CD14-positive monocyte (primary cell): Measurements from ENCODE around the gene LRSAM1. TPM values are rescaled to one million over a fixed set of nuclear protein-coding genes. Genes with fewer than 3 reads are reported as not detected.

ENCODE experiments used
- DNase-seq, 3 donors: peaks; one replicate each; pipeline ENCODE4 v3.0.0-alpha.2; 2011 to 2022
- H2AFZ ChIP-seq: 2 replicates; pipeline ENCODE4 v1.6.0; 2012; ENCODE audit warnings: mild to moderate bottlenecking, low read depth, low read length, inconsistent platforms; ENCODE audit not compliant: insufficient read depth, poor library complexity, severe bottlenecking
- H3K27ac ChIP-seq, 2 donors: 1 replicate in 1 of 2; 2 replicates in 1 of 2; pipeline ENCODE4 v1.5.1; 2012 to 2013; ENCODE audit warnings: low read length in 2 of 2, control low read depth in 1 of 2, inconsistent platforms in 1 of 2, low read depth in 1 of 2, mild to moderate bottlenecking in 1 of 2
- H3K27me3 ChIP-seq, 2 donors: one replicate each; pipeline versions ENCODE4 v1.6.0 to v1.6.1; 2011 to 2013; ENCODE audit warnings: low read length in 2 of 2; ENCODE audit not compliant: control insufficient read depth in 2 of 2, insufficient read depth in 2 of 2
- H3K36me3 ChIP-seq, 2 donors: replicated peaks in 1 of 2; 1 replicate in 1 of 2; 2 replicates in 1 of 2; pipeline versions ENCODE4 v1.5.1 to v1.6.1; 2012 to 2013; ENCODE audit warnings: low read length in 2 of 2, control low read depth in 1 of 2, inconsistent platforms in 1 of 2, mild to moderate bottlenecking in 1 of 2; ENCODE audit not compliant: insufficient read depth in 2 of 2, control insufficient read depth in 1 of 2
- H3K4me1 ChIP-seq, 2 donors: 1 replicate in 1 of 2; 2 replicates in 1 of 2; pipeline versions ENCODE4 v1.5.1 to v1.6.1; 2012 to 2013; ENCODE audit warnings: low read length in 2 of 2, control low read depth in 1 of 2, inconsistent platforms in 1 of 2, mild to moderate bottlenecking in 1 of 2, moderate library complexity in 1 of 2; ENCODE audit not compliant: insufficient read depth in 2 of 2, control insufficient read depth in 1 of 2
- H3K4me2 ChIP-seq: replicated peaks from 2 replicates; pipeline ENCODE3; 2012; ENCODE audit warnings: low read length, moderate library complexity, mild to moderate bottlenecking; ENCODE audit not compliant: poor library complexity, severe bottlenecking; ENCODE audit errors: extremely low read depth
- H3K4me3 ChIP-seq, 3 experiments: fragments of 200-600 bp in 1 of 3; sonication (generic) in 1 of 3; replicated peaks in 1 of 3; 1 replicate in 2 of 3; 2 replicates in 1 of 3; pipeline ENCODE4 v1.5.1; 2011 to 2013; ENCODE audit warnings: low read length in 3 of 3, mild to moderate bottlenecking in 3 of 3, control low read depth in 2 of 3, low read depth in 2 of 3, inconsistent platforms in 1 of 3, moderate library complexity in 1 of 3
- H3K79me2 ChIP-seq: 2 replicates; pipeline ENCODE4 v1.6.0; 2012; ENCODE audit warnings: mild to moderate bottlenecking, control low read depth, inconsistent platforms, low read length, moderate library complexity; ENCODE audit not compliant: insufficient read depth
- H3K9ac ChIP-seq: 2 replicates; pipeline ENCODE4 v1.6.0; 2017; ENCODE audit warnings: low read length, mild to moderate bottlenecking; ENCODE audit not compliant: insufficient read depth, poor library complexity, severe bottlenecking
- H3K9me3 ChIP-seq, 2 donors: replicated peaks in 1 of 2; 1 replicate in 1 of 2; 2 replicates in 1 of 2; pipeline versions ENCODE4 v1.5.1 to v1.6.1; 2012 to 2013; ENCODE audit warnings: low read length in 2 of 2, control low read depth in 1 of 2; ENCODE audit not compliant: control insufficient read depth in 1 of 2, insufficient read depth in 1 of 2
- H4K20me1 ChIP-seq: 2 replicates; pipeline ENCODE4 v1.6.0; 2012; ENCODE audit warnings: mild to moderate bottlenecking, low read length, control low read depth, moderate library complexity; ENCODE audit not compliant: insufficient read depth
- H3K27ac Mint-ChIP-seq, 7 donors: one replicate each; pipeline ENCODE4 v1.8.0; 2020; ENCODE audit warnings: mild to moderate bottlenecking in 7 of 7, mixed read lengths in 7 of 7, moderate library complexity in 6 of 7, inconsistent platforms in 2 of 7
- H3K27me3 Mint-ChIP-seq, 3 donors: one replicate each; pipeline ENCODE4 v1.8.0; 2021 to 2022; ENCODE audit warnings: low read depth in 3 of 3, mild to moderate bottlenecking in 3 of 3, mixed read lengths in 3 of 3, moderate library complexity in 3 of 3, inconsistent platforms in 1 of 3
- H3K36me3 Mint-ChIP-seq, 2 donors: one replicate each; pipeline ENCODE4 v1.8.0; 2020; ENCODE audit warnings: mixed read lengths in 2 of 2, inconsistent platforms in 1 of 2, mild to moderate bottlenecking in 1 of 2
- H3K4me1 Mint-ChIP-seq: one replicate; pipeline ENCODE4 v1.8.0; 2020; ENCODE audit warnings: mild to moderate bottlenecking, mixed read lengths
- H3K4me3 Mint-ChIP-seq, 2 donors: one replicate each; pipeline ENCODE4 v1.8.0; 2020; ENCODE audit warnings: mild to moderate bottlenecking in 2 of 2, mixed read lengths in 2 of 2, moderate library complexity in 1 of 2
- H3K9me3 Mint-ChIP-seq, 7 donors: one replicate each; pipeline ENCODE4 v1.8.0; 2020 to 2022; ENCODE audit warnings: mixed read lengths in 7 of 7, mild to moderate bottlenecking in 6 of 7, moderate library complexity in 6 of 7, inconsistent platforms in 2 of 7
- WGBS: methylation state at CpG from one replicate; pipeline ENCODE4 v1.1.5; 2013; ENCODE audit warnings: missing lambda C conversion rate; ENCODE audit not compliant: insufficient coverage; 5-methylcytosine and 5-hydroxymethylcytosine counted together
- intact Hi-C, 2 donors: fragments of 100-400 bp; cut with micrococcal nuclease; formaldehyde crosslinking; loops; one replicate each; pipeline versions ENCODE4 v1.15.0 to v1.15.1; 2023
- polyA minus RNA-seq: library from RNA; depleted of rRNA, polyadenylated mRNA; stranded (reverse); fragments of >200 nt; gene quantifications from 2 replicates; pipeline ENCODE4 v1.2.3, GENCODE V29; 2012
- polyA plus RNA-seq, 3 donors: library from polyadenylated mRNA; depleted of rRNA in 1 of 3; unstranded in 2 of 3; stranded (reverse) in 1 of 3; fragments of 300-500 nt in 2 of 3; fragments of >200 nt in 1 of 3; fragmentation: Illumina TruSeq in 2 of 3; gene quantifications; 1 replicate in 2 of 3; 2 replicates in 1 of 3; pipeline ENCODE4 v1.2.3, GENCODE V29; 2012 to 2021
- total RNA-seq, 12 experiments: library from RNA in 1 of 12; stranded (reverse) in 1 of 12; fragments of 120-200 nt in 1 of 12; gene quantifications; one replicate each; pipeline ENCODE4 v1.2.4 and lab custom pipeline; 2013 to 2026; ENCODE audit warnings: mixed read lengths in 6 of 12, inconsistent platforms in 1 of 12
- TF ChIP-seq, protein P1 (sequence below): fragments of 200-600 bp; IDR thresholded peaks from one replicate; pipeline ENCODE4 v1.8.0; 2022; ENCODE audit warnings: antibody characterized with exemption, mild to moderate bottlenecking

The LRSAM1 gene
- total RNA-seq (2013): 8.1 TPM
- polyA plus RNA-seq (10 to 100 TPM in 1 of 3 donors, 1 to 10 TPM in 2; 6.0 to 19.8 (median 8.2) TPM), polyA minus RNA-seq (8.5 and 10.0 TPM in 2 replicates), total RNA-seq (lab: John Stamatoyannopoulos, UW) (5.4 to 25.7 (median 15.0) reads per million in 11 experiments)

- TF ChIP-seq, protein P1, sequence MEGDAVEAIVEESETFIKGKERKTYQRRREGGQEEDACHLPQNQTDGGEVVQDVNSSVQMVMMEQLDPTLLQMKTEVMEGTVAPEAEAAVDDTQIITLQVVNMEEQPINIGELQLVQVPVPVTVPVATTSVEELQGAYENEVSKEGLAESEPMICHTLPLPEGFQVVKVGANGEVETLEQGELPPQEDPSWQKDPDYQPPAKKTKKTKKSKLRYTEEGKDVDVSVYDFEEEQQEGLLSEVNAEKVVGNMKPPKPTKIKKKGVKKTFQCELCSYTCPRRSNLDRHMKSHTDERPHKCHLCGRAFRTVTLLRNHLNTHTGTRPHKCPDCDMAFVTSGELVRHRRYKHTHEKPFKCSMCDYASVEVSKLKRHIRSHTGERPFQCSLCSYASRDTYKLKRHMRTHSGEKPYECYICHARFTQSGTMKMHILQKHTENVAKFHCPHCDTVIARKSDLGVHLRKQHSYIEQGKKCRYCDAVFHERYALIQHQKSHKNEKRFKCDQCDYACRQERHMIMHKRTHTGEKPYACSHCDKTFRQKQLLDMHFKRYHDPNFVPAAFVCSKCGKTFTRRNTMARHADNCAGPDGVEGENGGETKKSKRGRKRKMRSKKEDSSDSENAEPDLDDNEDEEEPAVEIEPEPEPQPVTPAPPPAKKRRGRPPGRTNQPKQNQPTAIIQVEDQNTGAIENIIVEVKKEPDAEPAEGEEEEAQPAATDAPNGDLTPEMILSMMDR: no peak
- Histone ChIP-seq H3K27ac (peak within 1 kb of the TSS; percentile 78 to 91), H3K27me3 (no peaks in the 10 kb centered on the region), H3K9me3 (no peaks in the 10 kb centered on the region), H3K36me3 (peaks cover 36 to 41% of the 10 kb centered on the region in 2 donors), H4K20me1 (peaks cover 50% of the 10 kb centered on the region), H3K79me2 (peaks cover 56% of the 10 kb centered on the region), H2AFZ (peak within 1 kb of the TSS; percentile 97), H3K4me2 (peak within 1 kb of the TSS; percentile 98), H3K4me3 (peak within 1 kb of the TSS; percentile 69 to 97 (median 76)), H3K9ac (peak within 1 kb of the TSS; percentile 84), H3K4me1 (peaks cover 50 to 56% of the 10 kb centered on the region in 2 donors)
- WGBS: under 1% methylated on average over 69 of the region's 71 CpGs
- no peaks in the 10 kb centered on the region for H3K9me3 Mint-ChIP-seq
- H3K36me3 Mint-ChIP-seq: peaks cover 36 to 55% of the 10 kb centered on the region in 2 donors
- H3K27me3 Mint-ChIP-seq: peaks cover 0 to 1% (median 0%) of the 10 kb centered on the region in 3 donors
- H3K4me3 Mint-ChIP-seq: peak within 1 kb of the TSS; percentile 93 to 97
- intact Hi-C loops: loop anchor here (2.0 to 10.0 kb wide), 3 partner anchors 26 to 226 kb away; partner anchors contain the start of genes SLC2A8 (in 1 of the 2) and ZNF79 (in 1 of the 2)
- H3K4me1 Mint-ChIP-seq: peaks cover 51% of the 10 kb centered on the region
- DNase-seq: peak; percentile 95 to 96 (median 95)
- H3K27ac Mint-ChIP-seq: peak within 1 kb of the TSS; percentile 92 to 96 (median 96)
Measured at GRCh38 chr9:127450830-127451607, at the start of gene LRSAM1, which contains the start of gene RPL12. Gene LRSAM1, plus strand, starts transcription at chr9:127451510. Its CDS starts 3,018 bp downstream, at chr9:127454528. Gene RPL12, minus strand, starts transcription at chr9:127451406. Its CDS starts 89 bp downstream, at chr9:127451317.

GRCh38 chr9:127402401-127403090, 48.8 kb upstream of the LRSAM1 start:
- H3K4me1 ChIP-seq: peaks cover 11 to 12% of the 10 kb centered on the region in 2 donors
- no peak overlapping the region for H3K4me3 ChIP-seq
- peaks cover 0 to 3% (median 0%) of the 10 kb centered on the region in 7 donors for H3K9me3 Mint-ChIP-seq
- peaks cover 0 to 4% of the 10 kb centered on the region in 2 donors for H3K36me3 ChIP-seq
- no peak overlapping the region for H2AFZ ChIP-seq
- H3K27me3 Mint-ChIP-seq: peaks cover 8 to 17% (median 9%) of the 10 kb centered on the region in 3 donors
- peaks cover 5% of the 10 kb centered on the region for H4K20me1 ChIP-seq
- no peak overlapping the region for H3K9ac ChIP-seq
- peaks cover 7% of the 10 kb centered on the region for H3K4me1 Mint-ChIP-seq
- no peaks in the 10 kb centered on the region for H3K9me3 ChIP-seq
- TF ChIP-seq, protein P1: no peak
- H3K27me3 ChIP-seq: peaks cover 0 to 7% of the 10 kb centered on the region in 2 donors
- WGBS: 67% methylated on average over 9 of the region's 18 CpGs
- intact Hi-C loops: no loop called here
- peaks cover 7 to 9% of the 10 kb centered on the region in 2 donors for H3K36me3 Mint-ChIP-seq
- no peak overlapping the region for H3K27ac ChIP-seq
- no peak for DNase-seq
- no peak overlapping the region for H3K4me3 Mint-ChIP-seq
- H3K79me2 ChIP-seq: no peaks in the 10 kb centered on the region
- no peak overlapping the region for H3K27ac Mint-ChIP-seq
- no peak overlapping the region for H3K4me2 ChIP-seq
